ENCODE measurements around the gene LCN6.
"Not testable (repeated sequence)": the region's sequence is repeated elsewhere in the genome, so short reads cannot be mapped to it uniquely, and the experiment has no call there.

LCN6 gene

DNA sequence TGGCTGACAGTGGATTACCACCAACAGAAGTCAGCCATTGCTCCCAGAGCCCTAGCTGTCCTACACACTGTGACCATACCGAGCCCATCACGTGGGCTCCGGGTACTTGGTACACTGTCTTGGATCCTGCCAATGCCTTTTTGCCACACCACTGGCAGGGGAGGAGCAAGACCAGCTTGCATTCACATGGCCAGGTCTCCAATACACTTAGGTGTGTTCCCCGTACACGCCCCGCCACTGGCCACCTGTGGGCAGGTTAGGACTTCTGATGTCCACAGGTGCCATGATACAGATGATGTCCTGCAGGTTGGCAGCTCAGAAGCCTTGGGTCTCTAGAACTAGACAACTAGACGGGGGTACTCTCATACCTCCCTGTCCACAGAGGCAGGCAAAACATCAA, 41.3 kb downstream of the LCN6 start:
- TF ChIP-seq EZH2phosphoT487 (IDR thresholded peaks at IDR 0.05; ENCODE audit: borderline replicate concordance, low read length): no peak
- TF ChIP-seq, protein P1, sequence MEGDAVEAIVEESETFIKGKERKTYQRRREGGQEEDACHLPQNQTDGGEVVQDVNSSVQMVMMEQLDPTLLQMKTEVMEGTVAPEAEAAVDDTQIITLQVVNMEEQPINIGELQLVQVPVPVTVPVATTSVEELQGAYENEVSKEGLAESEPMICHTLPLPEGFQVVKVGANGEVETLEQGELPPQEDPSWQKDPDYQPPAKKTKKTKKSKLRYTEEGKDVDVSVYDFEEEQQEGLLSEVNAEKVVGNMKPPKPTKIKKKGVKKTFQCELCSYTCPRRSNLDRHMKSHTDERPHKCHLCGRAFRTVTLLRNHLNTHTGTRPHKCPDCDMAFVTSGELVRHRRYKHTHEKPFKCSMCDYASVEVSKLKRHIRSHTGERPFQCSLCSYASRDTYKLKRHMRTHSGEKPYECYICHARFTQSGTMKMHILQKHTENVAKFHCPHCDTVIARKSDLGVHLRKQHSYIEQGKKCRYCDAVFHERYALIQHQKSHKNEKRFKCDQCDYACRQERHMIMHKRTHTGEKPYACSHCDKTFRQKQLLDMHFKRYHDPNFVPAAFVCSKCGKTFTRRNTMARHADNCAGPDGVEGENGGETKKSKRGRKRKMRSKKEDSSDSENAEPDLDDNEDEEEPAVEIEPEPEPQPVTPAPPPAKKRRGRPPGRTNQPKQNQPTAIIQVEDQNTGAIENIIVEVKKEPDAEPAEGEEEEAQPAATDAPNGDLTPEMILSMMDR (IDR thresholded peaks at IDR 0.05; ENCODE audit: low read depth, low read length, poor library complexity, severe bottlenecking): no peak
- H3K27me3 ChIP-seq (ENCODE audit: control insufficient read depth, low read length): peaks cover 27% of the 10 kb centered on the region
- H3K4me2 ChIP-seq (ENCODE audit: low read length): no peak overlapping the region
- no peak overlapping the region for H3K27ac ChIP-seq (ENCODE audit: low read depth, low read length)
- no peaks in the 10 kb centered on the region for H3K9me3 ChIP-seq (ENCODE audit: control insufficient read depth, insufficient read depth, low read length)
- H3K79me2 ChIP-seq (ENCODE audit: control insufficient read depth, low read length): no peaks in the 10 kb centered on the region
- no peaks in the 10 kb centered on the region for H3K9me2 ChIP-seq (replicated peaks; ENCODE audit: control insufficient read depth, low read length)
- H3F3A ChIP-seq (ENCODE audit: control insufficient read depth, insufficient read depth): 0 out of 2 replicates have a peak, but pooled peaks cover 3% of the 10 kb centered on the region
- H3K4me3 ChIP-seq (ENCODE audit: low read length): no peak overlapping the region
- peaks cover 26% of the 10 kb centered on the region for H3K4me1 ChIP-seq (ENCODE audit: control insufficient read depth, low read length)
- H4K20me1 ChIP-seq (ENCODE audit: control insufficient read depth, insufficient read depth, low read depth, low read length): no peaks in the 10 kb centered on the region
- H3K36me3 ChIP-seq (ENCODE audit: control insufficient read depth, low read length): no peaks in the 10 kb centered on the region

DNA sequence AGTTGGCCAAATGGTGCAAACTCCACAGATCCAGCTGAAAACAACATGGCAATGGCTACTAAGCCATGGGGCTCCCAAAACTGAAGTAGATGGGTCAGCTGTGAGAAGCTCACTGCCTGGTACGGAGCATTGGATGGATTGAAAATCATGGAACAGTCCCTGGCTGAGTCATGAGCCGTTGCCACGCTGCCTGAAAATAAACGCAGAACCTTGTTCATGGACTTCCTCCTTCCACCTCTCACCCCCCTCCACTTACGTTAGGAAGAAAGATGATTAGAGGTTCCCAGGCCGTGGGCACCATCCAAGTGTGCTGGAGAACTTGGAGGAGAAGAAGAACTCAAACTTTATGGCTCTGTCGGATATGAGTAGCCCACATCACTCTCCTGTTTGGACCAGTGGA, 42.8 kb downstream of the LCN6 start:
- Histone ChIP-seq H3K79me2 (ENCODE audit: control insufficient read depth, low read length) (no peaks in the 10 kb centered on the region), H3K27ac (ENCODE audit: low read depth, low read length) (no peak overlapping the region), H3K9me3 (ENCODE audit: control insufficient read depth, insufficient read depth, low read length) (no peaks in the 10 kb centered on the region), H3K4me3 (ENCODE audit: low read length) (no peak overlapping the region), H3K36me3 (ENCODE audit: control insufficient read depth, low read length) (no peaks in the 10 kb centered on the region), H3F3A (ENCODE audit: control insufficient read depth, insufficient read depth) (no peaks in the 10 kb centered on the region), H3K4me1 (ENCODE audit: control insufficient read depth, low read length) (peaks cover 37% of the 10 kb centered on the region), H3K9me2 (replicated peaks; ENCODE audit: control insufficient read depth, low read length) (no peaks in the 10 kb centered on the region), H3K27me3 (ENCODE audit: control insufficient read depth, low read length) (peaks cover 29% of the 10 kb centered on the region), H4K20me1 (ENCODE audit: control insufficient read depth, insufficient read depth, low read depth, low read length) (no peaks in the 10 kb centered on the region), H3K4me2 (ENCODE audit: low read length) (no peak overlapping the region)
- no peak for TF ChIP-seq EZH2phosphoT487 (IDR thresholded peaks at IDR 0.05; ENCODE audit: borderline replicate concordance, low read length)
- TF ChIP-seq, protein P1 (IDR thresholded peaks at IDR 0.05; ENCODE audit: low read depth, low read length, poor library complexity, severe bottlenecking): no peak

DNA sequence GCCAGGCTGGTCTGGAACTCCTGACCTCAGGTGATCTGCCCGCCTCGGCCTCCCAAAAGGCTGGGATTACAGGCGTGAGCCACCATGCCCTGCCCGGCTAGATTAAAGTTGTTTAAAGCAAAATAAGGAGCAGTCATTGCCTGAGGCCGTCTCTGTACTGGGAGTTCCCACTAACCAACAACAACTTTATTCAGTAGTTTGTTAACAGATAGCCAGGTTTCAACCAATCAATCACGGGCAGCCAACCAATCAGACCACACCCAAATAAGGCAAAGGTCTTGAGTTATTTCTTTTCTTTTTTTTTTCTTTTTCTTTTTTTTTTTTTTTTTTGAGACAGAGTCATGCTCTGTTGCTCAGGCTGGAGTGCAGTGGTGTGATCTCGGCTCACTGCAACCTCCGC, 43.6 kb downstream of the LCN6 start:
- H3K9me2 ChIP-seq (replicated peaks; ENCODE audit: control insufficient read depth, low read length); H3K79me2 ChIP-seq (ENCODE audit: control insufficient read depth, low read length); H3K27ac ChIP-seq (ENCODE audit: low read depth, low read length); H3K4me3 ChIP-seq (ENCODE audit: low read length); H3K36me3 ChIP-seq (ENCODE audit: control insufficient read depth, low read length); H3K4me2 ChIP-seq (ENCODE audit: low read length); H3F3A ChIP-seq (ENCODE audit: control insufficient read depth, insufficient read depth); H3K9me3 ChIP-seq (ENCODE audit: control insufficient read depth, insufficient read depth, low read length); H4K20me1 ChIP-seq (ENCODE audit: control insufficient read depth, insufficient read depth, low read depth, low read length): not testable (repeated sequence)
- H3K4me1 ChIP-seq (ENCODE audit: control insufficient read depth, low read length): peaks cover 42% of the 10 kb centered on the region
- H3K27me3 ChIP-seq (ENCODE audit: control insufficient read depth, low read length): peaks cover 29% of the 10 kb centered on the region

DNA sequence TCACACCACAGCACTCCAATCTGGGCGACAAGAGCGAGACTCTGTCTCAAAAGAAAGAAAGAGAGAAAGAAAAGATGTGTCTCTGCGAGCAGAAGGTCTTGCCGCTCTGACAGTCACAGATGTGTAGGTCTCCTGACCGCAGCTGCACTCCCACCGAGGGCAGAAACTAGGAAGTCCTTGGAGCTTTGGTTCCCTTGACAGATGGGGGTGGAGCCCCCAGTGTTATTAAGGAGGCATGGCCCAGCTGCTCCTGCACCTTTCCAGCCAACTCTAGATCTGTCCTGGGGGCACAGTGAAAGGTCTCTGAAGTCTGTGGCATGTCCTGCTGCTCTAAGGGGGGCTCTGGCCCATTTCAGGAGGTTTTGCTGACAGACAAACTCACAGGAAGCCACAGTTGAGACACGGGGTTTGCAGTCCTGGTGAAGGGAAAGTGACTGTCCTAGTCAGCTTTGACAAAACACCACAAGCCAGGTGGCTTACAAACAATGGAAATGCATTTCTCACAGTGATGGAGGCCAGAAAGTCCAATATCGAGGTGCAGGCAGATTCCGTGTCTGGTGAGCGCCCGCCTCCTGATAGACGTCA, 45.0 kb downstream of the LCN6 start:
- Histone ChIP-seq H3K4me2 (ENCODE audit: low read length) (peak overlapping the region; percentile 59), H3K4me3 (ENCODE audit: low read length) (peak overlapping the region; percentile 43), H3K27me3 (ENCODE audit: control insufficient read depth, low read length) (peaks cover 29% of the 10 kb centered on the region), H3K4me1 (ENCODE audit: control insufficient read depth, low read length) (peaks cover 45% of the 10 kb centered on the region), H3K9me3 (ENCODE audit: control insufficient read depth, insufficient read depth, low read length) (no peaks in the 10 kb centered on the region), H3K79me2 (ENCODE audit: control insufficient read depth, low read length) (no peaks in the 10 kb centered on the region), H3K9me2 (replicated peaks; ENCODE audit: control insufficient read depth, low read length) (no peaks in the 10 kb centered on the region), H4K20me1 (ENCODE audit: control insufficient read depth, insufficient read depth, low read depth, low read length) (no peaks in the 10 kb centered on the region), H3F3A (ENCODE audit: control insufficient read depth, insufficient read depth) (no peaks in the 10 kb centered on the region), H3K27ac (ENCODE audit: low read depth, low read length) (peak overlapping the region; percentile 26), H3K36me3 (ENCODE audit: control insufficient read depth, low read length) (no peaks in the 10 kb centered on the region)
- no peak for TF ChIP-seq EZH2phosphoT487 (IDR thresholded peaks at IDR 0.05; ENCODE audit: borderline replicate concordance, low read length)
- TF ChIP-seq, protein P1 (IDR thresholded peaks at IDR 0.05; ENCODE audit: low read depth, low read length, poor library complexity, severe bottlenecking): no peak
